H1 (cell line): ENCODE data around the gene SSH2. TPM values are rescaled to one million over a fixed set of nuclear protein-coding genes. Genes with fewer than 3 reads are reported as not detected.

ENCODE experiments used
- CBX5 ChIP-seq: fragments of 300-800, 300-1000 bp; sonication (generic); IDR thresholded peaks from 2 replicates; pipeline ENCODE4 v1.7.1; 2016; ENCODE audit warnings: antibody characterized with exemption, low read length, low read depth
- CHD2 ChIP-seq: IDR thresholded peaks from 2 replicates; pipeline ENCODE4 v1.6.1; 2012; ENCODE audit warnings: low read length, improper control_type of control experiment
- CHD7 ChIP-seq: fragments of 300-600 bp; sonication (generic); IDR thresholded peaks from 2 replicates; pipeline ENCODE4 v1.7.1; 2012; ENCODE audit warnings: low read length, moderate library complexity, mild to moderate bottlenecking, inconsistent platforms; ENCODE audit not compliant: insufficient replicate concordance
- NRF1 ChIP-seq: IDR thresholded peaks from 2 replicates; pipeline ENCODE4 v1.6.1; 2011; ENCODE audit warnings: mild to moderate bottlenecking, low read depth, low read length, improper control_type of control experiment
- SIX5 ChIP-seq: IDR thresholded peaks from 2 replicates; pipeline ENCODE4 v1.6.1; 2011; ENCODE audit warnings: mild to moderate bottlenecking, low read depth, low read length
- SP1 ChIP-seq: IDR thresholded peaks from 2 replicates; pipeline ENCODE4 v1.6.1; 2011; ENCODE audit warnings: low read depth, low read length
- USF2 ChIP-seq: IDR thresholded peaks from 2 replicates; pipeline ENCODE4 v1.6.1; 2011; ENCODE audit warnings: low read length, improper control_type of control experiment
- polyA plus RNA-seq, 7 experiments: library from polyadenylated mRNA; depleted of rRNA in 3 of 7; stranded (reverse) in 5 of 7; unstranded in 2 of 7; fragments of >200 nt in 5 of 7; fragments of 200-250 nt in 2 of 7; gene quantifications; 1 replicate in 5 of 7; 2 replicates in 1 of 7; 4 replicates in 1 of 7; pipeline versions ENCODE4 v1.2.1 to v1.2.3, GENCODE V29; 2011 to 2013; ENCODE audit warnings: missing spikeins in 2 of 7, mixed read lengths in 2 of 7
- total RNA-seq: library from RNA; stranded (reverse); fragmentation: NEBNext Ultra II Directional; extraction: Animal tissue kit (Norgen Biotek cat#: 25700); gene quantifications from 2 replicates; pipeline ENCODE4 v1.2.1, GENCODE V29; 2021

The SSH2 gene
- total and polyA plus RNA-seq, 2 of the 8 experiments (the other 6 are each of a cell fraction or from before 2014, with no cell fraction given) = 5.2 to 15.9 TPM

- TF ChIP-seq CHD7 = no peak
- no peak for TF ChIP-seq SIX5
- TF ChIP-seq NRF1 = no peak
- no peak for TF ChIP-seq SP1
- no peak for TF ChIP-seq USF2
- no peak for TF ChIP-seq CBX5
- no peak for TF ChIP-seq CHD2
- TF ChIP-seq, all 59 proteins: peak for 0
These were observed 242.9 kb downstream of the SSH2 start (continued) for GRCh38 chr17:29686993-29687590.
